Vagina (tissue), 2 donors: ENCODE results near the gene CACNA1I. TPM values are rescaled to one million over a fixed set of nuclear protein-coding genes. Genes with fewer than 3 reads are reported as not detected.

ENCODE experiments used
- DNase-seq, 2 donors: peaks; one replicate each; pipeline ENCODE4 v3.0.0-alpha.2; 2017; ENCODE audit errors: extremely low spot score in 2 of 2
- H3K27ac ChIP-seq: fragments of 200-600 bp; sonication (generic); one replicate; pipeline ENCODE4 v1.5.1; 2019
- H3K27me3 ChIP-seq: fragments of 200-600 bp; sonication (generic); one replicate; pipeline ENCODE4 v1.5.1; 2019
- H3K36me3 ChIP-seq, 2 donors: fragments of 200-600 bp; sonication (generic); one replicate each; pipeline ENCODE4 v1.5.1; 2017 to 2019
- H3K4me1 ChIP-seq: fragments of 200-600 bp; sonication (generic); one replicate; pipeline ENCODE4 v1.5.1; 2019
- H3K4me3 ChIP-seq, 2 donors: fragments of 200-600 bp; sonication (generic); 1 replicate in 1 of 2; 2 replicates in 1 of 2; pipeline ENCODE4 v1.5.1; 2016 to 2019
- H3K9me3 ChIP-seq: fragments of 200-600 bp; sonication (generic); one replicate; pipeline ENCODE4 v1.5.1; 2019
- CTCF ChIP-seq, 3 experiments: fragments of 450-650 bp in 2 of 3; fragments of 200-600 bp in 1 of 3; sonication (generic) in 1 of 3; IDR thresholded peaks; one replicate each; pipeline ENCODE4 v1.5.1; 2017 to 2019; ENCODE audit warnings: antibody characterized with exemption in 3 of 3, mild to moderate bottlenecking in 2 of 3, moderate library complexity in 2 of 3
- POLR2A ChIP-seq, 2 donors: fragments of 450-650 bp; IDR thresholded peaks; one replicate each; pipeline ENCODE4 v1.6.1; 2017; ENCODE audit warnings: antibody characterized with exemption in 2 of 2, mild to moderate bottlenecking in 2 of 2, moderate library complexity in 2 of 2
- POLR2AphosphoS5 ChIP-seq, 2 donors: sonication (generic); formaldehyde crosslinking; IDR thresholded peaks; one replicate each; pipeline ENCODE4 v1.9.0; 2017; ENCODE audit warnings: antibody characterized with exemption in 2 of 2, mild to moderate bottlenecking in 2 of 2, low read depth in 1 of 2; ENCODE audit not compliant: insufficient read depth in 1 of 2
- intact Hi-C: fragments of 100-400 bp; cut with DNase I; formaldehyde crosslinking; loops from one replicate; pipeline ENCODE4 v1.15.1; 2023
- total RNA-seq: library from RNA; depleted of rRNA; stranded (reverse); fragments of >200 nt; gene quantifications from one replicate; pipeline ENCODE4 v1.2.3, GENCODE V29; 2016

Gene CACNA1I
- total RNA-seq, 1 donor from 2014 or later, result 1.2 TPM

- TF ChIP-seq CTCF (IDR thresholded peaks at IDR 0.05), result no peak
- no peaks in the 10 kb centered on the region for H3K27me3 ChIP-seq
- H3K36me3 ChIP-seq, result no peaks in the 10 kb centered on the region
- intact Hi-C loops, result loop anchor here (5.0 kb wide), 1 partner anchor 1721 kb away; no protein-coding TSS in a partner anchor
- H3K9me3 ChIP-seq, result no peaks in the 10 kb centered on the region
- H3K4me3 ChIP-seq, result no peak overlapping the region
- H3K27ac ChIP-seq, result no peak overlapping the region
- DNase-seq, result no peak
- H3K4me1 ChIP-seq, result no peaks in the 10 kb centered on the region
These were observed 61.1 kb downstream of the CACNA1I start for GRCh38 chr22:39631381-39632286.

- H3K36me3 ChIP-seq, result no peaks in the 10 kb centered on the region
- H3K27me3 ChIP-seq, result no peaks in the 10 kb centered on the region
- TF ChIP-seq POLR2AphosphoS5 (IDR thresholded peaks at IDR 0.05; ENCODE audit: insufficient read depth in 1 of 2, low read depth in 1 of 2) (no peak), POLR2A (IDR thresholded peaks at IDR 0.05) (no peak), CTCF (IDR thresholded peaks at IDR 0.05) (no peak)
- H3K4me3 ChIP-seq, result no peak overlapping the region
- intact Hi-C loops, result loop anchor here (5.0 kb wide), 1 partner anchor 1718 kb away; no protein-coding TSS in a partner anchor
- DNase-seq, result no peak
- H3K27ac ChIP-seq, result no peak overlapping the region
- no peaks in the 10 kb centered on the region for H3K9me3 ChIP-seq
- no peaks in the 10 kb centered on the region for H3K4me1 ChIP-seq
These were observed 64.2 kb downstream of the CACNA1I start for GRCh38 chr22:39634530-39635405.

GRCh38 chr22:39635719-39636118, 65.2 kb downstream of the CACNA1I start:
- no peak for DNase-seq
- Histone ChIP-seq H3K27me3 (no peaks in the 10 kb centered on the region), H3K36me3 (no peaks in the 10 kb centered on the region), H3K4me3 (no peak overlapping the region), H3K27ac (no peak overlapping the region), H3K4me1 (no peaks in the 10 kb centered on the region), H3K9me3 (no peaks in the 10 kb centered on the region)
- no peak for TF ChIP-seq CTCF (IDR thresholded peaks at IDR 0.05)
- TF ChIP-seq POLR2A (IDR thresholded peaks at IDR 0.05), result no peak
- TF ChIP-seq POLR2AphosphoS5 (IDR thresholded peaks at IDR 0.05; ENCODE audit: insufficient read depth in 1 of 2, low read depth in 1 of 2), result no peak
- intact Hi-C loops, result no loop called here

GRCh38 chr22:39638958-39639357, 68.4 kb downstream of the CACNA1I start:
- DNase-seq, result no peak
- intact Hi-C loops, result no loop called here
- Histone ChIP-seq H3K27me3 (no peaks in the 10 kb centered on the region), H3K36me3 (no peaks in the 10 kb centered on the region), H3K4me1 (no peaks in the 10 kb centered on the region), H3K4me3 (no peak overlapping the region), H3K27ac (no peak overlapping the region), H3K9me3 (no peaks in the 10 kb centered on the region)
- TF ChIP-seq POLR2AphosphoS5 (IDR thresholded peaks at IDR 0.05; ENCODE audit: insufficient read depth in 1 of 2, low read depth in 1 of 2) (no peak), POLR2A (IDR thresholded peaks at IDR 0.05) (no peak), CTCF (IDR thresholded peaks at IDR 0.05) (no peak)
